ENCODE measurements around the gene OR2V2. TPM values are rescaled to one million over a fixed set of nuclear protein-coding genes. Genes with fewer than 3 reads are reported as not detected.

OR2V2 gene
- total and polyA plus RNA-seq, 4 donors: not detected

GRCh38 chr5:181198905-181199519 is 51.6 kb downstream of the OR2V2 start (continued):
- no peak for TF ChIP-seq CTCF (IDR thresholded peaks at IDR 0.05; ENCODE audit: low read depth, low read length, missing input control)
- no peak for TF ChIP-seq NR2F2 (IDR thresholded peaks at IDR 0.05)

- Histone ChIP-seq H3K27ac (ENCODE audit: low read depth in 1 of 2, low read length in 2 of 2) (no peak overlapping the region), H3K27me3 (ENCODE audit: control insufficient read depth in 4 of 4, insufficient read depth in 4 of 4, low read length in 3 of 4) (no peaks in the 10 kb centered on the region), H3K9me3 (ENCODE audit: control insufficient read depth in 4 of 4, low read length in 3 of 4) (no peaks in the 10 kb centered on the region), H3K4me3 (ENCODE audit: low read depth in 1 of 3, low read length in 3 of 3) (no peak overlapping the region), H3K4me1 (ENCODE audit: control insufficient read depth in 4 of 4, insufficient read depth in 4 of 4, low read length in 3 of 4) (peaks cover 8 to 19% (median 12%) of the 10 kb centered on the region in 4 donors), H3K9ac (ENCODE audit: low read depth in 1 of 2, low read length in 2 of 2) (no peak overlapping the region), H3K36me3 (ENCODE audit: control insufficient read depth in 4 of 4, insufficient read depth in 3 of 4, low read depth in 1 of 4, low read length in 3 of 4) (no peaks in the 10 kb centered on the region)
- no peak for DNase-seq (ENCODE audit: low spot score)
- no peak for TF ChIP-seq YY1 (IDR thresholded peaks at IDR 0.05)
- TF ChIP-seq, protein P1, sequence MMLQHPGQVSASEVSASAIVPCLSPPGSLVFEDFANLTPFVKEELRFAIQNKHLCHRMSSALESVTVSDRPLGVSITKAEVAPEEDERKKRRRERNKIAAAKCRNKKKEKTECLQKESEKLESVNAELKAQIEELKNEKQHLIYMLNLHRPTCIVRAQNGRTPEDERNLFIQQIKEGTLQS (IDR thresholded peaks at IDR 0.05): no peak
- TF ChIP-seq FOXA1 (IDR thresholded peaks at IDR 0.05): no peak
- TF ChIP-seq, protein P2, sequence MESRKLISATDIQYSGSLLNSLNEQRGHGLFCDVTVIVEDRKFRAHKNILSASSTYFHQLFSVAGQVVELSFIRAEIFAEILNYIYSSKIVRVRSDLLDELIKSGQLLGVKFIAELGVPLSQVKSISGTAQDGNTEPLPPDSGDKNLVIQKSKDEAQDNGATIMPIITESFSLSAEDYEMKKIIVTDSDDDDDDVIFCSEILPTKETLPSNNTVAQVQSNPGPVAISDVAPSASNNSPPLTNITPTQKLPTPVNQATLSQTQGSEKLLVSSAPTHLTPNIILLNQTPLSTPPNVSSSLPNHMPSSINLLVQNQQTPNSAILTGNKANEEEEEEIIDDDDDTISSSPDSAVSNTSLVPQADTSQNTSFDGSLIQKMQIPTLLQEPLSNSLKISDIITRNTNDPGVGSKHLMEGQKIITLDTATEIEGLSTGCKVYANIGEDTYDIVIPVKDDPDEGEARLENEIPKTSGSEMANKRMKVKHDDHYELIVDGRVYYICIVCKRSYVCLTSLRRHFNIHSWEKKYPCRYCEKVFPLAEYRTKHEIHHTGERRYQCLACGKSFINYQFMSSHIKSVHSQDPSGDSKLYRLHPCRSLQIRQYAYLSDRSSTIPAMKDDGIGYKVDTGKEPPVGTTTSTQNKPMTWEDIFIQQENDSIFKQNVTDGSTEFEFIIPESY (IDR thresholded peaks at IDR 0.05): no peak
- TF ChIP-seq, protein P3, sequence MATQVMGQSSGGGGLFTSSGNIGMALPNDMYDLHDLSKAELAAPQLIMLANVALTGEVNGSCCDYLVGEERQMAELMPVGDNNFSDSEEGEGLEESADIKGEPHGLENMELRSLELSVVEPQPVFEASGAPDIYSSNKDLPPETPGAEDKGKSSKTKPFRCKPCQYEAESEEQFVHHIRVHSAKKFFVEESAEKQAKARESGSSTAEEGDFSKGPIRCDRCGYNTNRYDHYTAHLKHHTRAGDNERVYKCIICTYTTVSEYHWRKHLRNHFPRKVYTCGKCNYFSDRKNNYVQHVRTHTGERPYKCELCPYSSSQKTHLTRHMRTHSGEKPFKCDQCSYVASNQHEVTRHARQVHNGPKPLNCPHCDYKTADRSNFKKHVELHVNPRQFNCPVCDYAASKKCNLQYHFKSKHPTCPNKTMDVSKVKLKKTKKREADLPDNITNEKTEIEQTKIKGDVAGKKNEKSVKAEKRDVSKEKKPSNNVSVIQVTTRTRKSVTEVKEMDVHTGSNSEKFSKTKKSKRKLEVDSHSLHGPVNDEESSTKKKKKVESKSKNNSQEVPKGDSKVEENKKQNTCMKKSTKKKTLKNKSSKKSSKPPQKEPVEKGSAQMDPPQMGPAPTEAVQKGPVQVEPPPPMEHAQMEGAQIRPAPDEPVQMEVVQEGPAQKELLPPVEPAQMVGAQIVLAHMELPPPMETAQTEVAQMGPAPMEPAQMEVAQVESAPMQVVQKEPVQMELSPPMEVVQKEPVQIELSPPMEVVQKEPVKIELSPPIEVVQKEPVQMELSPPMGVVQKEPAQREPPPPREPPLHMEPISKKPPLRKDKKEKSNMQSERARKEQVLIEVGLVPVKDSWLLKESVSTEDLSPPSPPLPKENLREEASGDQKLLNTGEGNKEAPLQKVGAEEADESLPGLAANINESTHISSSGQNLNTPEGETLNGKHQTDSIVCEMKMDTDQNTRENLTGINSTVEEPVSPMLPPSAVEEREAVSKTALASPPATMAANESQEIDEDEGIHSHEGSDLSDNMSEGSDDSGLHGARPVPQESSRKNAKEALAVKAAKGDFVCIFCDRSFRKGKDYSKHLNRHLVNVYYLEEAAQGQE (IDR thresholded peaks at IDR 0.05): no peak
- TF ChIP-seq NR2F2 (IDR thresholded peaks at IDR 0.05): no peak
- no peak for TF ChIP-seq CTCF (IDR thresholded peaks at IDR 0.05; ENCODE audit: low read depth, low read length, missing input control)
- no peak for TF ChIP-seq FOXA2 (IDR thresholded peaks at IDR 0.05)
- TF ChIP-seq TAF1 (conservative IDR thresholded peaks at IDR 0.05): no peak
- TF ChIP-seq RAD21 (IDR thresholded peaks at IDR 0.05): no peak
- TF ChIP-seq HNF4G (IDR thresholded peaks at IDR 0.05): no peak
- TF ChIP-seq GABPA (IDR thresholded peaks at IDR 0.05 in 1 of 2, conservative IDR thresholded peaks at IDR 0.05 in 1 of 2): no peak
- TF ChIP-seq HNF4A (conservative IDR thresholded peaks at IDR 0.05): no peak
- WGBS: 81% methylated on average over 12 of the region's 12 CpGs
These were observed 52.7 kb downstream of the OR2V2 start for GRCh38 chr5:181199881-181200638.

Measured in liver (tissue), 9 donors.